SH-SY5Y (cell line): ENCODE measurements around the gene TSTD2.

Experiments used
- GATA2 ChIP-seq: IDR thresholded peaks from 2 replicates; pipeline ENCODE4 v1.6.1; 2011; ENCODE audit warnings: mild to moderate bottlenecking, low read depth, low read length
- GATA3 ChIP-seq: IDR thresholded peaks from 2 replicates; pipeline ENCODE4 v1.6.1; 2011; ENCODE audit warnings: low read depth, mild to moderate bottlenecking, low read length, moderate library complexity

GRCh38 chr9:97599314-97599846, 33.8 kb downstream of the TSTD2 start:
- TF ChIP-seq GATA2 = no peak
- TF ChIP-seq GATA3 = no peak
